ENCODE results near the gene NUP98. TPM values are rescaled to one million over a fixed set of nuclear protein-coding genes. Genes with fewer than 3 reads are reported as not detected.

NUP98 gene
- total and polyA plus RNA-seq, 2 of the 13 experiments (the other 11 are each of a cell fraction or from before 2014, with no cell fraction given) = 76.6 to 85.3 TPM

DNA sequence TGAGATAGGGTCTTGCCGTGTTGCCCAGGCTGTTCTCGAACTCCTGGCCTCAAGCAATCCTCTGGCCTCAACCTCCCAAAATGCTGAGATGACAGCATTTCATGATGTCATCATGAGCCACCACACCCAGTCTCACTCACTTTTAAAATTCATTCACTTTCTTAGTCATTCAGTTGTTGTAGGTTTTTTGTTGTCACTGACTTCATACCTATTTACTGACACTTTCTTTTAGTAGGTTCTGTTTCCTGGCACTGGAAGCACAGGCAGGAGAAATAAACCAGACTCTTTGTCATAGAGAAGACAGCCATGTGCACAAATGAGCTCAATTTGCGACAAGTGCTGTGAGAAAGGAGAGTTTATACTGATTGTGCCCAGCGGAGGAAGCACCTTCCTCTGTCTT, 166.0 kb downstream of the NUP98 start:
- WGBS (ENCODE audit: low lambda C conversion rate) = 18% methylated on average over 4 of the region's 4 CpGs
- Histone ChIP-seq H3K36me3 (replicated peaks in 1 of 2; ENCODE audit: control insufficient read depth in 1 of 2, insufficient read depth in 2 of 2, low read length in 2 of 2) (no peaks in the 10 kb centered on the region), H3K9me3 (ENCODE audit: low read length) (no peaks in the 10 kb centered on the region), H3K4me3 (replicated peaks in 1 of 3; ENCODE audit: insufficient read depth in 1 of 3, low read depth in 2 of 3, low read length in 3 of 3) (no peak overlapping the region), H4K20me1 (ENCODE audit: insufficient read depth, low read length) (no peaks in the 10 kb centered on the region), H3K4me2 (ENCODE audit: low read depth, low read length) (no peak overlapping the region), H3K9ac (ENCODE audit: insufficient read depth, low read depth, low read length) (no peak overlapping the region), H3K4me1 (ENCODE audit: insufficient read depth, low read length) (no peaks in the 10 kb centered on the region), H3K79me2 (ENCODE audit: insufficient read depth, low read length) (no peaks in the 10 kb centered on the region), H2AFZ (ENCODE audit: low read length) (no peak overlapping the region), H3K27ac (ENCODE audit: extremely low read length, insufficient read depth, low read length) (no peak overlapping the region), H3K27me3 (ENCODE audit: control insufficient read depth in 1 of 2, insufficient read depth in 2 of 2, low read length in 2 of 2) (peaks cover 6 to 41% of the 10 kb centered on the region in 2 experiments; a peak in 4 of 5 replicates)
- TF ChIP-seq HDAC6 (IDR thresholded peaks at IDR 0.05; ENCODE audit: low read depth, low read length) = no peak
- TF ChIP-seq CREB1 (IDR thresholded peaks at IDR 0.05) = peak; percentile 73
- TF ChIP-seq CREB1 (CRISPR knock-in tag; IDR thresholded peaks at IDR 0.05) = no peak
- TF ChIP-seq ZNF772 (CRISPR knock-in tag; IDR thresholded peaks at IDR 0.05) = no peak
- no peak for TF ChIP-seq ZNF547 (CRISPR knock-in tag; IDR thresholded peaks at IDR 0.05)
- no peak for TF ChIP-seq KDM5B (CRISPR knock-in tag; IDR thresholded peaks at IDR 0.05; ENCODE audit: borderline replicate concordance)
- no peak for TF ChIP-seq YY1 (IDR thresholded peaks at IDR 0.05; ENCODE audit: insufficient read depth, insufficient replicate concordance, low read depth, low read length)
- TF ChIP-seq ATF7 (IDR thresholded peaks at IDR 0.05) = peak; percentile 71
- TF ChIP-seq ATF7 (CRISPR knock-in tag; IDR thresholded peaks at IDR 0.05) = no peak
- TF ChIP-seq MAFK (conservative IDR thresholded peaks at IDR 0.05 in 1 of 2, IDR thresholded peaks at IDR 0.05 in 1 of 2; ENCODE audit: low read length in 2 of 2) = peak; percentile 38 to 39; a peak in 2 of 4 replicates
- ATAC-seq = no peak
- in situ Hi-C loops (cut with HindIII; ENCODE audit: extremely low pct_ligation_motif_present, low pct_unique_long_range_greater_than_20kb) = no loop called here
- no peak for DNase-seq (ENCODE audit: low spot score)
- intact Hi-C loops (cut with micrococcal nuclease; ENCODE audit: unreplicated experiment) = no loop called here
- ChIA-PET CTCF (ENCODE audit: low intra/inter-chr PET ratio, low total read pairs) (no interaction called here), POLR2A (no interaction called here)
- FAIRE-seq = no peak
- BruUV-seq (replicated peaks) = no TSS peak

DNA sequence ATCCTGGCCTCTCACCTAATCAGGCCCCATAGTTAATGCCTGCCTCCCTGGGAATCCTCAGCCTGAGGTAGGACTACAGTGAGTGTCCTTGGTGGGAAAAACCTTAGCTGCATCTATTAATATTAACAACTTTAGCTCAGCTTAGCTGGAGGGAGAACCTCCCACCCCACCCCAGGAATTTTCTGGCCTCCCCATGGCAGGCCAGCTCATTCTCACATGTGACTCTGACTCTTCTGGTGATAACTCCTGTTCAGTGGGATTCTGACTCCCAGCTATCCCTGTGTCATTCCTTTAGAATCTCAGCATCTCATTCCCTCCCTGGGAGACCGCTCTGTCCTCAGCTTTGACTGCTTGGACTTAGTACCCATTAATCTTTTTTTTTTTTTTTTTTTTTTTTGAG, 170.1 kb downstream of the NUP98 start:
- H3K9me3 ChIP-seq (ENCODE audit: low read length) = no peaks in the 10 kb centered on the region
- in situ Hi-C loops (cut with HindIII; ENCODE audit: extremely low pct_ligation_motif_present, low pct_unique_long_range_greater_than_20kb) = no loop called here
- no TSS peak for BruUV-seq (replicated peaks)
- no peak overlapping the region for H3K9ac ChIP-seq (ENCODE audit: insufficient read depth, low read depth, low read length)
- no peaks in the 10 kb centered on the region for H4K20me1 ChIP-seq (ENCODE audit: insufficient read depth, low read length)
- H2AFZ ChIP-seq (ENCODE audit: low read length) = no peak overlapping the region
- intact Hi-C loops (cut with micrococcal nuclease; ENCODE audit: unreplicated experiment) = no loop called here
- H3K4me2 ChIP-seq (ENCODE audit: low read depth, low read length) = no peak overlapping the region
- no peak for FAIRE-seq
- no peak overlapping the region for H3K4me3 ChIP-seq (replicated peaks in 1 of 3; ENCODE audit: insufficient read depth in 1 of 3, low read depth in 2 of 3, low read length in 3 of 3)
- WGBS (ENCODE audit: low lambda C conversion rate) = 56% methylated on average over 1 of the region's 1 CpG
- H3K79me2 ChIP-seq (ENCODE audit: insufficient read depth, low read length) = no peaks in the 10 kb centered on the region
- TF ChIP-seq, protein P1, sequence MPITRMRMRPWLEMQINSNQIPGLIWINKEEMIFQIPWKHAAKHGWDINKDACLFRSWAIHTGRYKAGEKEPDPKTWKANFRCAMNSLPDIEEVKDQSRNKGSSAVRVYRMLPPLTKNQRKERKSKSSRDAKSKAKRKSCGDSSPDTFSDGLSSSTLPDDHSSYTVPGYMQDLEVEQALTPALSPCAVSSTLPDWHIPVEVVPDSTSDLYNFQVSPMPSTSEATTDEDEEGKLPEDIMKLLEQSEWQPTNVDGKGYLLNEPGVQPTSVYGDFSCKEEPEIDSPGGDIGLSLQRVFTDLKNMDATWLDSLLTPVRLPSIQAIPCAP (CRISPR knock-in tag; IDR thresholded peaks at IDR 0.05; ENCODE audit: low read depth) = no peak
- no peak for TF ChIP-seq ZMYM4 (CRISPR knock-in tag; IDR thresholded peaks at IDR 0.05)
- ATAC-seq = no peak
- no peak for DNase-seq (ENCODE audit: low spot score)
- POLR2A ChIA-PET = interaction anchor here (0.7 kb wide), 1 partner anchor 213 kb away, joined by 4 read pairs; the partner anchor contains the start of gene RHOG
- CTCF ChIA-PET (ENCODE audit: low intra/inter-chr PET ratio, low total read pairs) = no interaction called here
- H3K4me1 ChIP-seq (ENCODE audit: insufficient read depth, low read length) = no peaks in the 10 kb centered on the region
- peaks cover 3 to 9% of the 10 kb centered on the region in 2 experiments; a peak in 2 of 5 replicates for H3K27me3 ChIP-seq (ENCODE audit: control insufficient read depth in 1 of 2, insufficient read depth in 2 of 2, low read length in 2 of 2)
- H3K27ac ChIP-seq (ENCODE audit: extremely low read length, insufficient read depth, low read length) = no peak overlapping the region
- no peaks in the 10 kb centered on the region for H3K36me3 ChIP-seq (replicated peaks in 1 of 2; ENCODE audit: control insufficient read depth in 1 of 2, insufficient read depth in 2 of 2, low read length in 2 of 2)
